CD4-positive, alpha-beta T cell treated with Interleukin-12 subunit alpha and Interleukin-12 subunit beta, for 1 hour (primary cell): ENCODE measurements around the gene ZFP1.
"Not testable (repeated sequence)": the region's sequence is repeated elsewhere in the genome, so short reads cannot be mapped to it uniquely, and the experiment has no call there.

Source experiments
- DNase-seq: peaks from one replicate; pipeline ENCODE4 v3.0.0-alpha.2; 2020

ZFP1 gene

GRCh38 chr16:75113541-75114121 is 34.7 kb upstream of the ZFP1 start:
- no peak for DNase-seq

GRCh38 chr16:75114179-75114945 is 34.0 kb upstream of the ZFP1 start:
- DNase-seq: no peak

- DNase-seq: no peak
Observed at GRCh38 chr16:75114946-75115825, 33.1 kb upstream of the ZFP1 start.

- no peak for DNase-seq
Observed at GRCh38 chr16:75116081-75116910, 32.0 kb upstream of the ZFP1 start, which contains the start of gene LDHD. Gene LDHD (minus strand): TSS chr16:75116780. CDS start chr16:75116720, 60 bp downstream.

- DNase-seq: no peak
Observed at GRCh38 chr16:75116911-75117245, 31.4 kb upstream of the ZFP1 start.

- DNase-seq: no peak
Observed at GRCh38 chr16:75118943-75119539, 29.3 kb upstream of the ZFP1 start.

GRCh38 chr16:75120253-75120652 is 28.1 kb upstream of the ZFP1 start:
- DNase-seq: no peak

GRCh38 chr16:75121949-75122568 is 26.3 kb upstream of the ZFP1 start:
- DNase-seq: no peak

- no peak for DNase-seq
Observed at GRCh38 chr16:75122609-75123008, 25.7 kb upstream of the ZFP1 start.

GRCh38 chr16:75127713-75128415 is 20.5 kb upstream of the ZFP1 start:
- no peak for DNase-seq

GRCh38 chr16:75129421-75130149 is 18.7 kb upstream of the ZFP1 start:
- DNase-seq: not testable (repeated sequence)

- DNase-seq: no peak
Observed at GRCh38 chr16:75130150-75130771, 18.1 kb upstream of the ZFP1 start.

GRCh38 chr16:75131081-75131480 is 17.2 kb upstream of the ZFP1 start:
- DNase-seq: no peak

- DNase-seq: no peak
Observed at GRCh38 chr16:75138233-75138632, 10.1 kb upstream of the ZFP1 start.

GRCh38 chr16:75138636-75139035 is 9.7 kb upstream of the ZFP1 start:
- DNase-seq: no peak

- DNase-seq: no peak
Observed at GRCh38 chr16:75139498-75139897, 8.8 kb upstream of the ZFP1 start.

- no peak for DNase-seq
Observed at GRCh38 chr16:75143941-75144340, 4.4 kb upstream of the ZFP1 start.

GRCh38 chr16:75147968-75148310 is 385 bp upstream of the ZFP1 start:
- DNase-seq: no peak

GRCh38 chr16:75151798-75152197 is 3.5 kb downstream of the ZFP1 start:
- DNase-seq: no peak

GRCh38 chr16:75152635-75153034 is 4.3 kb downstream of the ZFP1 start:
- DNase-seq: no peak
